ENCODE measurements around the gene PIGR. TPM values are rescaled to one million over a fixed set of nuclear protein-coding genes. Genes with fewer than 3 reads are reported as not detected.

Gene PIGR
- total RNA-seq, 1 donor from 2014 or later: not detected

- Mint-ChIP-seq H3K4me3 (ENCODE audit: unreplicated experiment) (no peak overlapping the region), H3K4me1 (ENCODE audit: low read depth, unreplicated experiment) (no peaks in the 10 kb centered on the region), H3K27me3 (ENCODE audit: unreplicated experiment) (peaks cover 5% of the 10 kb centered on the region), H3K9me3 (ENCODE audit: unreplicated experiment) (peaks cover 2% of the 10 kb centered on the region), H3K27ac (ENCODE audit: unreplicated experiment) (no peak overlapping the region), H3K36me3 (ENCODE audit: unreplicated experiment) (no peaks in the 10 kb centered on the region)
- no peak for DNase-seq
- no peak for TF ChIP-seq CTCF (IDR thresholded peaks at IDR 0.05; ENCODE audit: partially characterized antibody, unreplicated experiment)
Observed at GRCh38 chr1:206961668-206962067, 15.4 kb upstream of the PIGR start.

- no peak for TF ChIP-seq CTCF (IDR thresholded peaks at IDR 0.05; ENCODE audit: partially characterized antibody, unreplicated experiment)
- H3K36me3 Mint-ChIP-seq (ENCODE audit: unreplicated experiment): no peaks in the 10 kb centered on the region
- no peak overlapping the region for H3K4me3 Mint-ChIP-seq (ENCODE audit: unreplicated experiment)
- H3K27ac Mint-ChIP-seq (ENCODE audit: unreplicated experiment): no peak overlapping the region
- H3K27me3 Mint-ChIP-seq (ENCODE audit: unreplicated experiment): peaks cover 7% of the 10 kb centered on the region
- peaks cover 2% of the 10 kb centered on the region for H3K9me3 Mint-ChIP-seq (ENCODE audit: unreplicated experiment)
- H3K4me1 Mint-ChIP-seq (ENCODE audit: low read depth, unreplicated experiment): no peaks in the 10 kb centered on the region
- DNase-seq: no peak
Observed at GRCh38 chr1:206960676-206961386, 14.6 kb upstream of the PIGR start.

- Mint-ChIP-seq H3K27ac (ENCODE audit: unreplicated experiment) (no peak overlapping the region), H3K36me3 (ENCODE audit: unreplicated experiment) (peaks cover 4% of the 10 kb centered on the region), H3K27me3 (ENCODE audit: unreplicated experiment) (peaks cover 7% of the 10 kb centered on the region), H3K4me1 (ENCODE audit: low read depth, unreplicated experiment) (no peaks in the 10 kb centered on the region), H3K4me3 (ENCODE audit: unreplicated experiment) (no peak overlapping the region), H3K9me3 (ENCODE audit: unreplicated experiment) (peaks cover 2% of the 10 kb centered on the region)
- no peak for DNase-seq
- TF ChIP-seq CTCF (IDR thresholded peaks at IDR 0.05; ENCODE audit: partially characterized antibody, unreplicated experiment): no peak
Observed at GRCh38 chr1:206958144-206958543, 11.9 kb upstream of the PIGR start.

GRCh38 chr1:206957639-206958038, 11.4 kb upstream of the PIGR start:
- TF ChIP-seq CTCF (IDR thresholded peaks at IDR 0.05; ENCODE audit: partially characterized antibody, unreplicated experiment): no peak
- H3K27me3 Mint-ChIP-seq (ENCODE audit: unreplicated experiment): peaks cover 7% of the 10 kb centered on the region
- H3K4me3 Mint-ChIP-seq (ENCODE audit: unreplicated experiment): no peak overlapping the region
- peaks cover 4% of the 10 kb centered on the region for H3K36me3 Mint-ChIP-seq (ENCODE audit: unreplicated experiment)
- no peaks in the 10 kb centered on the region for H3K4me1 Mint-ChIP-seq (ENCODE audit: low read depth, unreplicated experiment)
- peaks cover 2% of the 10 kb centered on the region for H3K9me3 Mint-ChIP-seq (ENCODE audit: unreplicated experiment)
- no peak for DNase-seq
- H3K27ac Mint-ChIP-seq (ENCODE audit: unreplicated experiment): no peak overlapping the region
